Measurements from ENCODE around the gene TPP1. TPM values are rescaled to one million over a fixed set of nuclear protein-coding genes. Genes with fewer than 3 reads are reported as not detected.

Gene TPP1
- total RNA-seq, 2 experiments from 2014 or later, result 130 to 131 TPM

- H3K4me3 Mint-ChIP-seq, result no peak overlapping the region
- H3K27ac Mint-ChIP-seq, result no peak overlapping the region
- H3K36me3 Mint-ChIP-seq (ENCODE audit: low read depth), result peaks cover 30% of the 10 kb centered on the region
- no peak for DNase-seq
- ChIA-PET POLR2A (no interaction called here), CTCF (interaction anchor here (1.0 to 1.6 kb wide), 2 partner anchors 8 to 17 kb away, joined by 3 to 4 read pairs; partner anchors contain the start of genes ILK and RRP8)
- H3K9me3 Mint-ChIP-seq, result peaks cover 21% of the 10 kb centered on the region
- no peaks in the 10 kb centered on the region for H3K4me1 Mint-ChIP-seq
- no peaks in the 10 kb centered on the region for H3K27me3 Mint-ChIP-seq
Observed at GRCh38 chr11:6586434-6587359, 32.5 kb downstream of the TPP1 start.

- peaks cover 33% of the 10 kb centered on the region for H3K36me3 Mint-ChIP-seq (ENCODE audit: low read depth)
- CTCF ChIA-PET, result no interaction called here
- DNase-seq, result no peak
- H3K4me3 Mint-ChIP-seq, result no peak overlapping the region
- peaks cover 21% of the 10 kb centered on the region for H3K9me3 Mint-ChIP-seq
- POLR2A ChIA-PET, result no interaction called here
- no peaks in the 10 kb centered on the region for H3K4me1 Mint-ChIP-seq
- no peak overlapping the region for H3K27ac Mint-ChIP-seq
- H3K27me3 Mint-ChIP-seq, result no peaks in the 10 kb centered on the region
Observed at GRCh38 chr11:6584528-6584927, 34.7 kb downstream of the TPP1 start.

- Mint-ChIP-seq H3K27ac (no peak overlapping the region), H3K4me3 (no peak overlapping the region), H3K36me3 (ENCODE audit: low read depth) (peaks cover 33% of the 10 kb centered on the region), H3K9me3 (peaks cover 21% of the 10 kb centered on the region), H3K27me3 (no peaks in the 10 kb centered on the region), H3K4me1 (no peaks in the 10 kb centered on the region)
- ChIA-PET POLR2A (no interaction called here), CTCF (no interaction called here)
- no peak for DNase-seq
Observed at GRCh38 chr11:6583584-6583983, 35.6 kb downstream of the TPP1 start.

GRCh38 chr11:6579681-6580080 is 39.5 kb downstream of the TPP1 start:
- Mint-ChIP-seq H3K27ac (no peak overlapping the region), H3K36me3 (ENCODE audit: low read depth) (peaks cover 30% of the 10 kb centered on the region), H3K9me3 (peaks cover 18% of the 10 kb centered on the region), H3K4me3 (no peak overlapping the region), H3K27me3 (no peaks in the 10 kb centered on the region), H3K4me1 (peaks cover 5% of the 10 kb centered on the region)
- POLR2A ChIA-PET, result no interaction called here
- DNase-seq, result no peak
- CTCF ChIA-PET, result interaction anchor here (1.1 kb wide), 1 partner anchor 201 kb away, joined by 4 read pairs; no protein-coding TSS in a partner anchor

- no peak for DNase-seq
- peaks cover 16% of the 10 kb centered on the region for H3K36me3 Mint-ChIP-seq (ENCODE audit: low read depth)
- peaks cover 5% of the 10 kb centered on the region for H3K4me1 Mint-ChIP-seq
- CTCF ChIA-PET, result interaction anchor here (1.0 kb wide), 1 partner anchor 105 kb away, joined by 3 read pairs; the partner anchor contains the start of gene MRPL17
- no peak overlapping the region for H3K27ac Mint-ChIP-seq
- H3K27me3 Mint-ChIP-seq, result no peaks in the 10 kb centered on the region
- peaks cover 4% of the 10 kb centered on the region for H3K9me3 Mint-ChIP-seq
- POLR2A ChIA-PET, result no interaction called here
- H3K4me3 Mint-ChIP-seq, result no peak overlapping the region
Observed at GRCh38 chr11:6578134-6578533, 41.1 kb downstream of the TPP1 start.

GRCh38 chr11:6576471-6577373 is 42.5 kb downstream of the TPP1 start:
- Mint-ChIP-seq H3K4me3 (no peak overlapping the region), H3K4me1 (peaks cover 5% of the 10 kb centered on the region), H3K27me3 (no peaks in the 10 kb centered on the region), H3K27ac (no peak overlapping the region), H3K9me3 (no peaks in the 10 kb centered on the region), H3K36me3 (ENCODE audit: low read depth) (peaks cover 10% of the 10 kb centered on the region)
- ChIA-PET CTCF (interaction anchor here (1.0 kb wide), 1 partner anchor 107 kb away, joined by 3 read pairs; the partner anchor contains the start of gene MRPL17), POLR2A (no interaction called here)
- no peak for DNase-seq

GRCh38 chr11:6574816-6575715 is 44.2 kb downstream of the TPP1 start:
- DNase-seq, result no peak
- ChIA-PET POLR2A (no interaction called here), CTCF (interaction anchor here (0.6 to 1.1 kb wide), 2 partner anchors 40 to 1120 kb away, joined by 3 to 4 read pairs; no protein-coding TSS in a partner anchor)
- H3K9me3 Mint-ChIP-seq, result no peaks in the 10 kb centered on the region
- H3K4me3 Mint-ChIP-seq, result no peak overlapping the region
- no peaks in the 10 kb centered on the region for H3K27me3 Mint-ChIP-seq
- H3K4me1 Mint-ChIP-seq, result peaks cover 5% of the 10 kb centered on the region
- H3K36me3 Mint-ChIP-seq (ENCODE audit: low read depth), result peaks cover 3% of the 10 kb centered on the region
- H3K27ac Mint-ChIP-seq, result no peak overlapping the region

- H3K36me3 Mint-ChIP-seq (ENCODE audit: low read depth), result peaks cover 3% of the 10 kb centered on the region
- POLR2A ChIA-PET, result no interaction called here
- H3K27ac Mint-ChIP-seq, result no peak overlapping the region
- H3K27me3 Mint-ChIP-seq, result no peaks in the 10 kb centered on the region
- no peak for DNase-seq
- CTCF ChIA-PET, result no interaction called here
- no peaks in the 10 kb centered on the region for H3K9me3 Mint-ChIP-seq
- no peak overlapping the region for H3K4me3 Mint-ChIP-seq
- peaks cover 5% of the 10 kb centered on the region for H3K4me1 Mint-ChIP-seq
Observed at GRCh38 chr11:6572215-6572614, 47.0 kb downstream of the TPP1 start.

GRCh38 chr11:6571434-6572008 is 47.7 kb downstream of the TPP1 start:
- H3K9me3 Mint-ChIP-seq, result no peaks in the 10 kb centered on the region
- H3K4me1 Mint-ChIP-seq, result peaks cover 5% of the 10 kb centered on the region
- no peak for DNase-seq
- no peak overlapping the region for H3K27ac Mint-ChIP-seq
- CTCF ChIA-PET, result no interaction called here
- POLR2A ChIA-PET, result no interaction called here
- H3K36me3 Mint-ChIP-seq (ENCODE audit: low read depth), result peaks cover 3% of the 10 kb centered on the region
- H3K27me3 Mint-ChIP-seq, result no peaks in the 10 kb centered on the region
- no peak overlapping the region for H3K4me3 Mint-ChIP-seq

- no peak for DNase-seq
- ChIA-PET CTCF (no interaction called here), POLR2A (no interaction called here)
- no peak overlapping the region for H3K27ac Mint-ChIP-seq
- H3K36me3 Mint-ChIP-seq (ENCODE audit: low read depth), result peaks cover 3% of the 10 kb centered on the region
- no peak overlapping the region for H3K4me3 Mint-ChIP-seq
- H3K9me3 Mint-ChIP-seq, result no peaks in the 10 kb centered on the region
- peaks cover 5% of the 10 kb centered on the region for H3K4me1 Mint-ChIP-seq
- H3K27me3 Mint-ChIP-seq, result no peaks in the 10 kb centered on the region
Observed at GRCh38 chr11:6570691-6571427, 48.4 kb downstream of the TPP1 start.

- CTCF ChIA-PET, result interaction anchor here (0.5 kb wide), 1 partner anchor 90 kb away, joined by 4 read pairs; no protein-coding TSS in a partner anchor
- no peak for DNase-seq
- POLR2A ChIA-PET, result no interaction called here
- Mint-ChIP-seq H3K4me3 (no peak overlapping the region), H3K9me3 (no peaks in the 10 kb centered on the region), H3K27ac (no peak overlapping the region), H3K27me3 (no peaks in the 10 kb centered on the region), H3K4me1 (no peaks in the 10 kb centered on the region), H3K36me3 (ENCODE audit: low read depth) (peaks cover 3% of the 10 kb centered on the region)
Observed at GRCh38 chr11:6569706-6570105, 49.5 kb downstream of the TPP1 start.
